Chondrocyte (in vitro differentiated cells): ENCODE data around the gene ATP2C1. TPM values are rescaled to one million over a fixed set of nuclear protein-coding genes. Genes with fewer than 3 reads are reported as not detected.

Source experiments
- DNase-seq: peaks from one replicate; pipeline ENCODE4 v3.0.0; 2021; ENCODE audit warnings: mixed read lengths, low spot score
- H3K27ac Mint-ChIP-seq: one replicate; pipeline ENCODE4 v1.8.0; 2021; ENCODE audit warnings: mild to moderate bottlenecking, moderate library complexity, mixed read lengths; ENCODE audit not compliant: unreplicated experiment
- H3K27me3 Mint-ChIP-seq: 2 replicates; pipeline ENCODE4 v1.8.0; 2021; ENCODE audit warnings: low read depth, mixed read lengths
- H3K36me3 Mint-ChIP-seq: 2 replicates; pipeline ENCODE4 v1.8.0; 2021; ENCODE audit warnings: low read depth, mixed read lengths
- H3K4me1 Mint-ChIP-seq: 2 replicates; pipeline ENCODE4 v1.8.0; 2021; ENCODE audit warnings: low read depth, mild to moderate bottlenecking, mixed read lengths
- H3K4me3 Mint-ChIP-seq: one replicate; pipeline ENCODE4 v1.8.0; 2021; ENCODE audit warnings: mild to moderate bottlenecking, moderate library complexity, mixed read lengths; ENCODE audit not compliant: unreplicated experiment
- H3K9me3 Mint-ChIP-seq: 2 replicates; pipeline ENCODE4 v1.8.0; 2021; ENCODE audit warnings: low read depth, mixed read lengths
- total RNA-seq: library from RNA; stranded (reverse); gene quantifications from 3 replicates; pipeline ENCODE4 v1.2.1, GENCODE V29; 2021
- TF ChIP-seq, protein P1 (sequence below): fragments of 200-600 bp; sonication (generic); IDR thresholded peaks from 2 replicates; pipeline ENCODE4 v1.5.0; 2021; ENCODE audit warnings: antibody characterized with exemption, mild to moderate bottlenecking, moderate library complexity

The ATP2C1 gene
- total RNA-seq, 1 donor from 2014 or later = 64.3 TPM

DNA sequence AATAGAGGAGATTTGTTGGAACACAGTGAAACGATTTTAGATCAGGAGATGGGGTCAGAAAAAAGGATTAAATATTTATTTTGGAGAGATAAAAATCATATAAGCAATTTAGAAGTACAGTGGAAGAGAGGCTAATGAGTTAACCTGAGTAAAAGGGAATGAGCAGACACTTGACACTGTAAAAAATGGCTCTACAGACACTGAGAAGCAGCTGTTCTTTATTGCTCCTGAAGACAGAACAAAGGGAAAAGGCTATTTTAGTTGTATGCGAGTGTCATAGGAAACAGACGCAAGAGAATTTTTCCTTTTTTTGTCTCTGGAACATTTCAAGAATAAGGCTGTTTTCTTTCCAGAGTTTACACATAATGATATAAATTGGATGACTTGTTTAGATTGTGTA is 98.5 kb downstream of the ATP2C1 start:
- no peaks in the 10 kb centered on the region for H3K27me3 Mint-ChIP-seq
- no peaks in the 10 kb centered on the region for H3K4me1 Mint-ChIP-seq

GRCh38 chr3:130997289-130997688 is 103.4 kb downstream of the ATP2C1 start:
- DNase-seq = no peak
- Mint-ChIP-seq H3K9me3 (no peaks in the 10 kb centered on the region), H3K27me3 (no peaks in the 10 kb centered on the region), H3K4me3 (no peak overlapping the region), H3K36me3 (peaks cover 6% of the 10 kb centered on the region), H3K4me1 (peaks cover 8% of the 10 kb centered on the region), H3K27ac (no peak overlapping the region)
- TF ChIP-seq, protein P1, sequence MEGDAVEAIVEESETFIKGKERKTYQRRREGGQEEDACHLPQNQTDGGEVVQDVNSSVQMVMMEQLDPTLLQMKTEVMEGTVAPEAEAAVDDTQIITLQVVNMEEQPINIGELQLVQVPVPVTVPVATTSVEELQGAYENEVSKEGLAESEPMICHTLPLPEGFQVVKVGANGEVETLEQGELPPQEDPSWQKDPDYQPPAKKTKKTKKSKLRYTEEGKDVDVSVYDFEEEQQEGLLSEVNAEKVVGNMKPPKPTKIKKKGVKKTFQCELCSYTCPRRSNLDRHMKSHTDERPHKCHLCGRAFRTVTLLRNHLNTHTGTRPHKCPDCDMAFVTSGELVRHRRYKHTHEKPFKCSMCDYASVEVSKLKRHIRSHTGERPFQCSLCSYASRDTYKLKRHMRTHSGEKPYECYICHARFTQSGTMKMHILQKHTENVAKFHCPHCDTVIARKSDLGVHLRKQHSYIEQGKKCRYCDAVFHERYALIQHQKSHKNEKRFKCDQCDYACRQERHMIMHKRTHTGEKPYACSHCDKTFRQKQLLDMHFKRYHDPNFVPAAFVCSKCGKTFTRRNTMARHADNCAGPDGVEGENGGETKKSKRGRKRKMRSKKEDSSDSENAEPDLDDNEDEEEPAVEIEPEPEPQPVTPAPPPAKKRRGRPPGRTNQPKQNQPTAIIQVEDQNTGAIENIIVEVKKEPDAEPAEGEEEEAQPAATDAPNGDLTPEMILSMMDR = no peak

More for the DNA sequence above, 98.5 kb downstream of the ATP2C1 start:
- Mint-ChIP-seq H3K9me3 (no peaks in the 10 kb centered on the region), H3K27ac (no peak overlapping the region), H3K36me3 (peaks cover 9% of the 10 kb centered on the region), H3K4me3 (no peak overlapping the region)
- DNase-seq = no peak
- TF ChIP-seq, protein P1 = no peak

- DNase-seq = no peak
- Mint-ChIP-seq H3K27ac (peak overlapping the region; percentile 3), H3K36me3 (peaks cover 9% of the 10 kb centered on the region), H3K4me3 (no peak overlapping the region), H3K27me3 (no peaks in the 10 kb centered on the region), H3K4me1 (peaks cover 8% of the 10 kb centered on the region), H3K9me3 (no peaks in the 10 kb centered on the region)
- TF ChIP-seq, protein P1 = no peak
These were observed 107.2 kb downstream of the ATP2C1 start for GRCh38 chr3:131001071-131001470.

DNA sequence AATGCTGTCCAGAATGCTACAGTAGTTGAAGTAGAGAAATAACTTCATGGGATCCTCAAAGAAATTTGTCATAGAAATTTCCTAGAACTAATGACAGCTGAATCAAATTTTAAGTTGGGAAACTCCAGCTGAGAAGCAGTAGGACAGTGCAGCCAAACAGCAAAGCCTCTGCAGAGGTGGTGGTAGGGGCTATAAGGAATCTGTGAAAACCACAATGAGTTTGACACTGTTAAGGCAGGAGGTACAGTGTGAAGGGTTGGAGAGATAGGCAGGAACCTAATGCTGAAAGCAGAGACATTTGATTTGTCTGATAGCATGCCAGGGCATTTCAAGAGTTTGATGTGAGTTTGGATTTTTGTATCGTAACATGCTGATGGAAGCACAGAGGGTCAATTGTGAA is 110.7 kb downstream of the ATP2C1 start:
- no peaks in the 10 kb centered on the region for H3K9me3 Mint-ChIP-seq
- DNase-seq = no peak
- no peaks in the 10 kb centered on the region for H3K27me3 Mint-ChIP-seq
- H3K36me3 Mint-ChIP-seq = peaks cover 5% of the 10 kb centered on the region
- TF ChIP-seq, protein P1 = no peak
- H3K27ac Mint-ChIP-seq = no peak overlapping the region
- no peak overlapping the region for H3K4me3 Mint-ChIP-seq
- peaks cover 8% of the 10 kb centered on the region for H3K4me1 Mint-ChIP-seq

- no peaks in the 10 kb centered on the region for H3K27me3 Mint-ChIP-seq
- DNase-seq = no peak
- H3K9me3 Mint-ChIP-seq = no peaks in the 10 kb centered on the region
- no peak overlapping the region for H3K27ac Mint-ChIP-seq
- no peak overlapping the region for H3K4me3 Mint-ChIP-seq
- H3K36me3 Mint-ChIP-seq = peaks cover 9% of the 10 kb centered on the region
- no peaks in the 10 kb centered on the region for H3K4me1 Mint-ChIP-seq
- TF ChIP-seq, protein P1 = no peak
These were observed 113.4 kb downstream of the ATP2C1 start for GRCh38 chr3:131007256-131007655.
